GM12801 (cell line): ENCODE measurements around the gene IFNL3.

Experiments
- TF ChIP-seq, protein P1 (sequence below): IDR thresholded peaks from one replicate; pipeline ENCODE4 v1.5.1; 2011; ENCODE audit warnings: control low read depth; ENCODE audit not compliant: insufficient read length; ENCODE audit errors: extremely low read depth

The IFNL3 gene

DNA sequence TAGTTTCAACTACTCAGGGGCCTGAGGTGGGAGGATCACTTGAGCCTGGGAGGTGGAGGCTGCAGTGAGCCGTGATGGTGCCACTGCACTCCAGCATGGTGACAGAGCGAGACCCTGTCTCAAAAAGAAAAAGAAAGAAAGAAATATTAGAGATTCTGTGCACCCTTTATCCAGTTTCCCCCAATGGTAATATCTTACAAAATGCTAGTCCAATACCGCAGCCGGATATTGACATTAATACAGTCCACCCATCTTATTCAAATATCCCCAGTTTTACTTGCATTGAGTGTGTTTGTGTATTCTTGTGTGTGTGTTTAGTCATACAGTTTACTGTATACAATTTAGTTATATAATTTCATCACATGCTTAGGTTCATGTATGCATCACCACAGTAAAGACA is 12.4 kb upstream of the IFNL3 start:
- TF ChIP-seq, protein P1, sequence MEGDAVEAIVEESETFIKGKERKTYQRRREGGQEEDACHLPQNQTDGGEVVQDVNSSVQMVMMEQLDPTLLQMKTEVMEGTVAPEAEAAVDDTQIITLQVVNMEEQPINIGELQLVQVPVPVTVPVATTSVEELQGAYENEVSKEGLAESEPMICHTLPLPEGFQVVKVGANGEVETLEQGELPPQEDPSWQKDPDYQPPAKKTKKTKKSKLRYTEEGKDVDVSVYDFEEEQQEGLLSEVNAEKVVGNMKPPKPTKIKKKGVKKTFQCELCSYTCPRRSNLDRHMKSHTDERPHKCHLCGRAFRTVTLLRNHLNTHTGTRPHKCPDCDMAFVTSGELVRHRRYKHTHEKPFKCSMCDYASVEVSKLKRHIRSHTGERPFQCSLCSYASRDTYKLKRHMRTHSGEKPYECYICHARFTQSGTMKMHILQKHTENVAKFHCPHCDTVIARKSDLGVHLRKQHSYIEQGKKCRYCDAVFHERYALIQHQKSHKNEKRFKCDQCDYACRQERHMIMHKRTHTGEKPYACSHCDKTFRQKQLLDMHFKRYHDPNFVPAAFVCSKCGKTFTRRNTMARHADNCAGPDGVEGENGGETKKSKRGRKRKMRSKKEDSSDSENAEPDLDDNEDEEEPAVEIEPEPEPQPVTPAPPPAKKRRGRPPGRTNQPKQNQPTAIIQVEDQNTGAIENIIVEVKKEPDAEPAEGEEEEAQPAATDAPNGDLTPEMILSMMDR: no peak

DNA sequence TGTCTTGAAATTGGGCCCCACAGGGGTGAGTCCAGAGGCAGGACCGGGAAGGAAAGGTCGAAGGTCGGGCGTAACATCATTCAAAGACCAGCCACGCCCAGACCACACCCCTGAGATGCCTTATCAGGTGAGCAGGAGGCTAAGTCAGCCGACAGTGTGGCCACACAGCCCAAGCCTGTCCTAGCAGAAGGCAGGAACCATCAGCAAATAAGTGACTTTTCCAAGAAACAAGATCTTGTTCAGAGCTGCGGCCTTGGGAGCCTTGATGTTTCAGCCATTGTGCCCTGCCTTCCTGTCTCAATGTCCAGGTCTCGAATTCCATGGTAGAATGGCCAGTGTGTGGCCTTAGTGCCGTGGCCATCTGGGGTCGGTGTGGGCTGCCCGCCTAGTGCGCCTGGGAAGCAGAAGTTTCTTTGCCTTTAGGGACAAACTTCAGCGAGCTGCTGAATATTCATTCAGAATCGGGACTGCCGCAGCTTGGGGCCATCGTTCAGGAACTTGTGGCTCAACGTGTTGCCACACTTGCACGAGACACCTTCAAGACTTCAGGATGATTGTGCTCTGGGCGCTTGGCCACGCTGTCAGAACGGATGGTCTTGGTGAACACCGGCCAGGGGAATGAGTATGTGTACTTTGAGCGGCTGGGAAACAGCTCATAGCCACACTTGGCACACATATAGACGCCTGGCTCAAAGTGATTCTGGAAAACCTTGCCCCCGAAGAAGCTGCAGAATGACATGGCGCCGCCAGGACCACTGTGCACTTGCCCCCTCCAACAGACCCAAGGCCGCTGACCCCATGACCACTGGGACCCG is 9.9 kb upstream of the IFNL3 start:
- TF ChIP-seq, protein P1: no peak

DNA sequence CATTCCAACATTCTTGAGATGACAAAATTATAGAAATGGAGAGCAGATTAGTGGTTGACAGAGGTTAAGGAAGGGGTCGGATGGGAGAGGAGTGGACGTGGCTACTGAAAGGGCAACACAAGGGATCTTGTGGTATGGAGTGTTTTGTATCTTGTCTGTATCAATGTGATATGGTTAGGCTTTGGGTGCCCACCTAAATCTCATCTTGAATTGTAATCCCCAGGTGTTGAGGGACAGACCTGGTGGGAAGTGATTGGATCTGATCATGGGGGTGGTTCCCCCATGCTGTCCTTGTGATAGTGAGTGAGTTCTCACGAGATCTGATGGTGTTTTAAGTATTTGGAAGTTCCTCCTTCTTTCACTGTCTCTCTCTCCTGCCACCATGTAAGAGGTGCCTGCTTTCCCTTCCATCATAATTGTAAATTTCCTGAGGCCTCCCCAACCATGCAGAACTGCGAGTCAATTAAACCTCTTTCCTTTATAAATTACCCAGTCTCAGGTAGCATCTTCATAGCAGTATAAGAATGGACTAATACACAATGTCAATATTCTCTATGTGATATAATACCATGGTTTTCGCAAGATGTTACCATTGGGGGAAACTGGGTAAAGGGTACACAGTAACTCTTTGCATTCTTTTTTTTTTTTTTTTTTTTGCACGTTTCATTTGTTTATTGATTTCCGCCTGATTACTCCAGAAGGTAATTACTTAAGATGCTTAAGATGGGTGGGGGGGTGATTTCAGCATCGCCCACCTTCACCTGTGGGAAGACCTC is 8.8 kb upstream of the IFNL3 start:
- TF ChIP-seq, protein P1: no peak

DNA sequence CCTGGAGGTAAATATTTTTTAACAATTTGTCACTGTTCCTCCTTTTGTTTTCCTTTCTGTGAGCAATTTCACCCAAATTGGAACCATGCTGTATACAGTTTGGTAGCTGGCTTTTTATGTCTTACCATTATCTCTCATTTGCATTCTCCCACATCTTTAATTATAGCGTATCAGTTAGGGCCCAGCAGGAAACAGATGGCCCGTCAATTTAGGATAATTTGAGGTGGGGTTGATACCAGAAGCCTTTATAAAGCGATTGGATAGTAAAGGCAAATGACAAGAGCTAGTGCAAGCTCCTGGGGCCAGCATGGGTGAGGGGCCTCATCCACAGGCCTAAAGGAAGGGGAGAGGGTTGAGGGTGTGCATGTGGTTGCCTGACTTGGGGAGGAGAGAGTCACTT is 7.7 kb upstream of the IFNL3 start:
- TF ChIP-seq, protein P1: no peak

DNA sequence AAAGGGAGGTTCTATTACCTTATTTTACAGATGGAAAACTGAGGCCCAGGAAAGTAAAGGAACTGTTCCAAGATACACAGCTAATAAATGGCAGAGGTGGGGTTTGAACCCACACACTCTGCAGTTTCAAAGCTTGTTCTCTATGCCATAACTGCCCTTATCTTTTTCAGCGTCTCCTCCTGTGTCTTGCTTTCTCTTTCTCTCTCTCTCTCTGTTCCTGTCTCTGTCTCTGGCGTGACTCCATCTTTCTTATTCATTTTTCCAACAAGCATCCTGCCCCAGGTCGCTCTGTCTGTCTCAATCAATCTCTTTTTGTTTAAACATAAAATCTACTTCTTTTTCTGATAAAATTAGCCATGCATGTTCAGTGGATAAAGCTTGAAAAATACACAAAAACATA is 7.0 kb upstream of the IFNL3 start:
- TF ChIP-seq, protein P1: no peak

DNA sequence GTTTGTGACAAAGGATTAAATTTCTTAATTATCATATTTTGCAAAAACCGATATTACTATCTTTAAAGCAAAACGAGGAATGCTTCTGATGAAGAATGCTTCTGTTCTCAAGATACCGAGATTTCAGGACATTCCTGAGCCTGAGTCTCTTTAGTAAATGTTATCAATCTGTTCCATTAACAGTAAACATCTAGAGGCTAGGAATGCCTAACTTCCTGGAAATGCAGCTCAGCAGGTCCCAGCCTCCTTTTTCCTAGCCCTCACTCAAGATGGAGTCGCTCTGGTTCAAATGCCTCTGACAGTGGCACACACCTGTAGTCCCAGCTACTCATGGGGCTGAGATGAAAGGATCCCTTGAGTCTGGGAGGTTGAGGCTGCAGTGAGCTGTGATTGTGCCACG is 6.3 kb upstream of the IFNL3 start:
- TF ChIP-seq, protein P1: no peak

DNA sequence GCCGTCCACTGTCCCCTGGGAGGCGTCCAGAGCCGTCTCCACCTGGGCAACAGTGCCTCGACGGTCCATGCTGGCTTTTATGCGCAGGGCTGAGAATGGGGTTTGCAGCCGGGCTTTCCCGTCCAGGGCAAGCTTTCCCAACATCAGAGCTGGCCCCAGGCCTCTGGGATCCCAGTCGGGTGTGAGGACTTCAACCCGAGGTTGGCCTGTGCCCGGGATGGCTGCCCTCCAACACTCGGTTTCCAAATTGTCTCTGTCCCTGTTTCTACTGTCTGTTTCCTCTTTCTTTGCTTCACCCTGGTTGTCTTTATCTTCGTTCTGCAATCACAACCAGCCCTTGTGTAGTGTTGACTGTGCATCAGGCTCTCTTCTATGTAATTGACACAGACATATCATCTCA is 4.0 kb upstream of the IFNL3 start, which contains the start of gene IFNL4:
TSS of gene IFNL4 (minus strand) at position 51 of the 400 bp plus-strand sequence.
- TF ChIP-seq, protein P1: no peak
